ENCODE data around the gene RTL10. TPM values are rescaled to one million over a fixed set of nuclear protein-coding genes. Genes with fewer than 3 reads are reported as not detected.

RTL10 gene
- total and polyA plus RNA-seq, 10 of the 15 experiments (the other 5 are each of a cell fraction or from before 2014, with no cell fraction given) = 5.3 to 18.1 (median 10.3) TPM

DNA sequence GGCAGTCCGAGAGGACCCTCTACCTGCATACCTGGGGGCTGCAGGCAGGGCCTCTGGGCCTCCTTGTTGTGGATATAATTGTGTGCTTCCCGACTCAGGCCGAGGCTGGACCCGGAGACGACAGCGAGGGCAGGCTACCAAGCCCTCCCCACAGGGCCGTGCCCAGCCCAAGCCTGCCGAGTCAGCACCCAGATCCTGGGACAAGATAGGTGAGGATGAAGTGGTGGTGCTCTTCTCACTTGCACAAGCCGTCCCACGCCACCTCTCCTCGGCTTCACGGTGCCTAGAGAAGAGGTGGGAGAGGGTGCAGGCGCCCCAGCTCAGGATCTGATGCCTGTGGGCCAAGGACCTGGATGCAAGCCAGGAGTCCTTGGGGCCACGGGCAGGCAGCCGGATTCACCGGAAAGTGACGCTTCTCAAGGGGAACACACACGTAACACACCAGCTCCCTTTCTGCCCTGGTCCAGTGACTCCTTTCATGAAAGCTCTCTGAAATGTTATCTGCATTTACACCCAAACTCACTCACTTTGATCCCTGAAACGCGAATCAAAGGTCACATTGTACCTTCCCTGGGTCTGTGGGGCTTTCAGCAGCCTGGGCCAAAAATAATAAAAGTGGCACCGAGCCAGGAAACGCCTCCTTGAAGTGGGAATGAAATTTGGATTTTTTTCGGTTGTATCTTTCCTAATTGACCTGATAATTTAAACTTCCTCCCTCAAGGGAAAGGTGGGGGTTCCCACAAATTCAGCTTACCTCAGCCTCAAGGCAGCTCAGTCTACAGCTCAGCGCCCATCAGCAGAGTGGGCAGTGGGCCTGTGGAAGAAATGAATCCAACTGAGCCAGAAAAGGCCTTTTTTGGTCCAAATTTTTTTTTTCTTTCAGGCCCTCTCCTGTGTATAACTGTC lies 1.1 kb upstream of the RTL10 start:
- H3K36me3 ChIP-seq (ENCODE audit: control insufficient read depth in 2 of 2, insufficient read depth in 2 of 2, low read length in 1 of 2) = peaks cover 11% of the 10 kb centered on the region in 2 experiments
- H3K27me3 ChIP-seq (replicated peaks in 1 of 2; ENCODE audit: control insufficient read depth in 2 of 2, insufficient read depth in 2 of 2, low read length in 1 of 2) = no peaks in the 10 kb centered on the region
- intact Hi-C loops (cut with micrococcal nuclease; ENCODE audit: unreplicated experiment) = loop anchor here (5.0 kb wide), 1 partner anchor 87 kb away; the partner anchor contains the start of genes COMT and TXNRD2
- 1% methylated on average over 24 of the region's 24 CpGs for WGBS (ENCODE audit: insufficient coverage, insufficient replicate concordance, low lambda C conversion rate, missing lambda C conversion rate)
- CTCF ChIA-PET = interaction anchor here (0.6 to 1.9 kb wide), 4 partner anchors 11 to 125 kb away, joined by 3 to 5 read pairs (median 4); no protein-coding TSS in a partner anchor
- BruUV-seq (replicated peaks) = no TSS peak
- H4K20me1 ChIP-seq (ENCODE audit: control insufficient read depth, insufficient read depth) = no peaks in the 10 kb centered on the region
- H3K9me3 ChIP-seq (replicated peaks; ENCODE audit: control insufficient read depth, insufficient read depth, low read length) = no peaks in the 10 kb centered on the region
- in situ Hi-C loops (cut with MboI) = no loop called here
- peak; percentile 56 for ATAC-seq
- H3K79me2 ChIP-seq (ENCODE audit: control insufficient read depth, insufficient read depth, low read length) = peaks cover 41% of the 10 kb centered on the region
- H3K27ac ChIP-seq (ENCODE audit: control insufficient read depth, insufficient read depth) = peak overlapping the region; percentile 97
- H2AFZ ChIP-seq (ENCODE audit: control insufficient read depth, low read depth, low read length) = peak overlapping the region; percentile 65
- H3K9ac ChIP-seq (ENCODE audit: control insufficient read depth, insufficient read depth, low read length) = peak overlapping the region; percentile 92
- SMC1A ChIA-PET (ENCODE audit: uncharacterized antibody, unreplicated experiment) = interaction anchor here (0.7 to 1.8 kb wide), 6 partner anchors 9 to 126 kb away, joined by 3 to 9 read pairs (median 4); no protein-coding TSS in a partner anchor
- POLR2A ChIA-PET = interaction anchor here (0.6 to 1.4 kb wide), 6 partner anchors 9 to 378 kb away, joined by 3 to 4 read pairs (median 4); no protein-coding TSS in a partner anchor
- no peak for FAIRE-seq
- RAD21 ChIA-PET (ENCODE audit: unreplicated experiment) = interaction anchor here (1.0 to 1.3 kb wide), 4 partner anchors 54 to 125 kb away, joined by 3 to 7 read pairs (median 4); partner anchors contain the start of genes COMT and TXNRD2
- DNase-seq (ENCODE audit: low read depth, low spot score) = peak; percentile 35
- peaks cover 9% of the 10 kb centered on the region for H3K4me1 ChIP-seq (ENCODE audit: control insufficient read depth, insufficient read depth, low read length)
- H3K4me3 ChIP-seq = peak overlapping the region; percentile 90
- peak overlapping the region; percentile 96 for H3K4me2 ChIP-seq (ENCODE audit: control insufficient read depth, insufficient read depth)
- TF ChIP-seq JUNB (IDR thresholded peaks at IDR 0.05) (no peak), CREB1 (IDR thresholded peaks at IDR 0.05; ENCODE audit: low read depth) (peak; percentile 70; the same call in 1 of the 2 replicates), ATF7 (IDR thresholded peaks at IDR 0.05; ENCODE audit: low read depth) (peak; percentile 10; the same call in 1 of the 2 replicates), ETV6 (conservative IDR thresholded peaks at IDR 0.05 in 1 of 2, IDR thresholded peaks at IDR 0.05 in 1 of 2; ENCODE audit: borderline replicate concordance in 1 of 2, low read depth in 1 of 2) (0 out of 4 replicates have a peak, but pooled peaks of 1 of the 2 experiments have one; percentile 44), MEF2B (IDR thresholded peaks at IDR 0.05; ENCODE audit: partially characterized antibody, poor library complexity, severe bottlenecking) (peak; percentile 19), POLR2AphosphoS5 (IDR thresholded peaks at IDR 0.05; ENCODE audit: low read length) (peak; percentile 61; the same call in 1 of the 2 replicates), GATAD2B (conservative IDR thresholded peaks at IDR 0.05; ENCODE audit: low read depth) (no peak), KDM1A (IDR thresholded peaks at IDR 0.05; ENCODE audit: borderline replicate concordance) (no peak), TCF3 (IDR thresholded peaks at IDR 0.05; ENCODE audit: borderline replicate concordance, insufficient read depth, low read depth, low read length) (no peak), CBFB (IDR thresholded peaks at IDR 0.05; ENCODE audit: low read depth) (no peak), ZBTB33 (IDR thresholded peaks at IDR 0.05) (no peak), POLR2AphosphoS2 (IDR thresholded peaks at IDR 0.05; ENCODE audit: low read depth, low read length) (no peak), FOXK2 (IDR thresholded peaks at IDR 0.05) (no peak), RCOR1 (conservative IDR thresholded peaks at IDR 0.05; ENCODE audit: low read depth, low read length) (no peak)
- TF ChIP-seq, protein P1, sequence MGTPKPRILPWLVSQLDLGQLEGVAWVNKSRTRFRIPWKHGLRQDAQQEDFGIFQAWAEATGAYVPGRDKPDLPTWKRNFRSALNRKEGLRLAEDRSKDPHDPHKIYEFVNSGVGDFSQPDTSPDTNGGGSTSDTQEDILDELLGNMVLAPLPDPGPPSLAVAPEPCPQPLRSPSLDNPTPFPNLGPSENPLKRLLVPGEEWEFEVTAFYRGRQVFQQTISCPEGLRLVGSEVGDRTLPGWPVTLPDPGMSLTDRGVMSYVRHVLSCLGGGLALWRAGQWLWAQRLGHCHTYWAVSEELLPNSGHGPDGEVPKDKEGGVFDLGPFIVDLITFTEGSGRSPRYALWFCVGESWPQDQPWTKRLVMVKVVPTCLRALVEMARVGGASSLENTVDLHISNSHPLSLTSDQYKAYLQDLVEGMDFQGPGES (IDR thresholded peaks at IDR 0.05) = no peak
- TF ChIP-seq, protein P2, sequence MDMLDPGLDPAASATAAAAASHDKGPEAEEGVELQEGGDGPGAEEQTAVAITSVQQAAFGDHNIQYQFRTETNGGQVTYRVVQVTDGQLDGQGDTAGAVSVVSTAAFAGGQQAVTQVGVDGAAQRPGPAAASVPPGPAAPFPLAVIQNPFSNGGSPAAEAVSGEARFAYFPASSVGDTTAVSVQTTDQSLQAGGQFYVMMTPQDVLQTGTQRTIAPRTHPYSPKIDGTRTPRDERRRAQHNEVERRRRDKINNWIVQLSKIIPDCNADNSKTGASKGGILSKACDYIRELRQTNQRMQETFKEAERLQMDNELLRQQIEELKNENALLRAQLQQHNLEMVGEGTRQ (IDR thresholded peaks at IDR 0.05; ENCODE audit: borderline replicate concordance, low read depth, low read length) = no peak
- TF ChIP-seq, protein P3, sequence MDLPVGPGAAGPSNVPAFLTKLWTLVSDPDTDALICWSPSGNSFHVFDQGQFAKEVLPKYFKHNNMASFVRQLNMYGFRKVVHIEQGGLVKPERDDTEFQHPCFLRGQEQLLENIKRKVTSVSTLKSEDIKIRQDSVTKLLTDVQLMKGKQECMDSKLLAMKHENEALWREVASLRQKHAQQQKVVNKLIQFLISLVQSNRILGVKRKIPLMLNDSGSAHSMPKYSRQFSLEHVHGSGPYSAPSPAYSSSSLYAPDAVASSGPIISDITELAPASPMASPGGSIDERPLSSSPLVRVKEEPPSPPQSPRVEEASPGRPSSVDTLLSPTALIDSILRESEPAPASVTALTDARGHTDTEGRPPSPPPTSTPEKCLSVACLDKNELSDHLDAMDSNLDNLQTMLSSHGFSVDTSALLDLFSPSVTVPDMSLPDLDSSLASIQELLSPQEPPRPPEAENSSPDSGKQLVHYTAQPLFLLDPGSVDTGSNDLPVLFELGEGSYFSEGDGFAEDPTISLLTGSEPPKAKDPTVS (IDR thresholded peaks at IDR 0.05; ENCODE audit: low read depth, low read length) = no peak
